Measurements from ENCODE around the gene UBE2O.
"Not testable (repeated sequence)": the region's sequence is repeated elsewhere in the genome, so short reads cannot be mapped to it uniquely, and the experiment has no call there.

Gene UBE2O

GRCh38 chr17:76363107-76363842, 89.7 kb downstream of the UBE2O start:
- Histone ChIP-seq H3K4me2 (peak overlapping the region in 1 of 11 experiments; percentile 6; a peak in 1 of 22 replicates), H4K20me1 (no peaks in the 10 kb centered on the region), H3K9me3 (replicated peaks in 1 of 11) (no peaks in the 10 kb centered on the region), H3K27ac (no peak overlapping the region), H3K9ac (no peak overlapping the region), H3K4me3 (no peak overlapping the region), H3K4me1 (peaks cover 0 to 6% (median 2%) of the 10 kb centered on the region in 10 experiments; a peak in 17 of 20 replicates), H3K36me3 (no peaks in the 10 kb centered on the region), H3K27me3 (no peaks in the 10 kb centered on the region)
- TF ChIP-seq Cebpa-rat (IDR thresholded peaks at IDR 0.05): no peak

DNA sequence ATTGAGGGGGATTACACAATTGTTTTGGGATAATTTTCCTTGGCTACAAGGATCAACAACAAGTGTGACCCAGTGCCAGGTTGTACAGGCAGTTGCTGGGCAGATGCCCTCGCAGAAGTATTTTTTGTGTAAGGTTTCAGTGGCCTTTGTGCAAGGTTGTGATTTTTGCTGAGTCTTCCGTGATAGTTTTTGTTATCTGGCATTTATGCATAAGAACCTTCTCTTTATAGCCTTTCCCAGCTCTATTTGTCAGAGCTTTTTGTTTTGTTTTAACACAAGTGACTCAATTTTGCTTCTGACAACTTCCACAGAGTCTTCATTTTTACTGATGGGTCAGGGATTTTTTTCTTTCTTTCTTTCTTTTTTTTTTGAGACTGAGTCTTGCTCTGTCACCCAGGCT, 92.5 kb downstream of the UBE2O start:
- no peak overlapping the region for H3K27ac ChIP-seq
- no peaks in the 10 kb centered on the region for H3K9me3 ChIP-seq (replicated peaks in 1 of 11)
- TF ChIP-seq Cebpa-rat (IDR thresholded peaks at IDR 0.05): no peak
- no peaks in the 10 kb centered on the region for H3K36me3 ChIP-seq
- no peak overlapping the region for H3K4me3 ChIP-seq
- no peak overlapping the region for H3K4me2 ChIP-seq
- H3K9ac ChIP-seq: no peak overlapping the region
- H3K4me1 ChIP-seq: peaks cover 0 to 6% (median 0%) of the 10 kb centered on the region in 10 experiments; a peak in 1 of 20 replicates
- no peaks in the 10 kb centered on the region for H4K20me1 ChIP-seq
- H3K27me3 ChIP-seq: no peaks in the 10 kb centered on the region

DNA sequence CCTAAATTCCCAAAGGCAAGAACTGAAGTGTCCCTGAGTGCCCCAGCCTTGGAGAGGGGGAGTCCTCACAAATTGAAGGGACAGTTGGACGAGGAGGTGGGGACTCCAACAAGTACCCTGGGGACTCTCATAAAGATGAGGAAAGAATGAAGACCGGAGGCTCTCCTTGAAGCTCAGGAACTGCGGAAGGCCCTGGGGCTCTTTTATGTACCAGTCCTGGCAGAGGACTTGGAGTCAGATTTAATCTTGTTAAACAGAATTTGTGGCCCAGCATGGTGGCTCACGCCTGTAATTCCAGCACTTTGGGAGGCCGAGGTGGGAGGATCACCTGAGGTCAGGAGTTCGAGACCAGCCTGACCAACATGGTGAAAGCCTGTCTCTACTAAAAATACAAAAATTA, 93.2 kb downstream of the UBE2O start:
- not testable (repeated sequence) for H4K20me1 ChIP-seq; H3K36me3 ChIP-seq; H3K4me2 ChIP-seq; H3K4me3 ChIP-seq; H3K27ac ChIP-seq; H3K27me3 ChIP-seq; H3K9me3 ChIP-seq (replicated peaks in 1 of 11); H3K9ac ChIP-seq
- H3K4me1 ChIP-seq: peaks cover 3 to 12% (median 5%) of the 10 kb centered on the region in 10 experiments

DNA sequence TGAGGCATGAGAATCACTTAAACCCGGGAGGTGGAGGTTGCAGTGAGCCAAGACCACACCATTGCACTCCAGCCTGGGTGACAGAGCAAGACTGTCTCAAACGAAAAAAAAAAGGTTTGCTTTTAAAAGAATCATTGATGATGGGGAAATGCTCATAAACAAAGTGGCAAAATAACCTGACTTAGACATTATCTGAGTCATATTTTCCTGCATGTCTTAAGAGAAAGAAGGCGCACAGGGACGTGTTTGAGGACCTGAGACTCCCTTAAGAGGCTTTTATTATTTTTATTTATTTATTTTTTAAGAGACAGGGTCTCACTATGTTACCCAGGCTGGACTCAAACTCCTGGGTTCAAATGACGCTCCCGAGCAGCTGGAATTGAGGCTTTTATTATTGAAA, 93.6 kb downstream of the UBE2O start:
- no peak overlapping the region for H3K27ac ChIP-seq
- no peak for TF ChIP-seq Cebpa-rat (IDR thresholded peaks at IDR 0.05)
- no peaks in the 10 kb centered on the region for H3K27me3 ChIP-seq
- H3K4me3 ChIP-seq: no peak overlapping the region
- H3K9ac ChIP-seq: no peak overlapping the region
- no peaks in the 10 kb centered on the region for H4K20me1 ChIP-seq
- peaks cover 7 to 16% (median 9%) of the 10 kb centered on the region in 10 experiments for H3K4me1 ChIP-seq
- H3K9me3 ChIP-seq (replicated peaks in 1 of 11): no peaks in the 10 kb centered on the region
- no peaks in the 10 kb centered on the region for H3K36me3 ChIP-seq
- no peak overlapping the region for H3K4me2 ChIP-seq

- no peak overlapping the region for H3K9ac ChIP-seq
- TF ChIP-seq Cebpa-rat (IDR thresholded peaks at IDR 0.05): no peak
- H3K36me3 ChIP-seq: no peaks in the 10 kb centered on the region
- no peak overlapping the region for H3K4me3 ChIP-seq
- H4K20me1 ChIP-seq: peaks cover 0 to 5% (median 0%) of the 10 kb centered on the region in 11 experiments; a peak in 3 of 22 replicates
- no peaks in the 10 kb centered on the region for H3K9me3 ChIP-seq (replicated peaks in 1 of 11)
- H3K4me1 ChIP-seq: peaks cover 10 to 16% (median 14%) of the 10 kb centered on the region in 10 experiments
- no peaks in the 10 kb centered on the region for H3K27me3 ChIP-seq
- no peak overlapping the region for H3K27ac ChIP-seq
- no peak overlapping the region for H3K4me2 ChIP-seq
Observed at GRCh38 chr17:76357597-76358158, 95.3 kb downstream of the UBE2O start.

- Histone ChIP-seq H3K9ac (no peak overlapping the region), H3K4me1 (peaks cover 16 to 22% (median 20%) of the 10 kb centered on the region in 10 experiments), H3K4me2 (no peak overlapping the region), H3K27ac (no peak overlapping the region), H3K36me3 (no peaks in the 10 kb centered on the region), H3K9me3 (replicated peaks in 1 of 11) (no peaks in the 10 kb centered on the region), H3K4me3 (no peak overlapping the region), H3K27me3 (no peaks in the 10 kb centered on the region), H4K20me1 (peaks cover 0 to 8% (median 0%) of the 10 kb centered on the region in 11 experiments; a peak in 4 of 22 replicates)
- TF ChIP-seq Cebpa-rat (IDR thresholded peaks at IDR 0.05): no peak
Observed at GRCh38 chr17:76356803-76357456, 96.0 kb downstream of the UBE2O start.

- no peak for TF ChIP-seq Cebpa-rat (IDR thresholded peaks at IDR 0.05)
- Histone ChIP-seq H3K27ac (peak overlapping the region in 1 of 11 experiments; percentile 96; a peak in 2 of 22 replicates), H3K9me3 (replicated peaks in 1 of 11) (no peaks in the 10 kb centered on the region), H3K4me1 (peaks cover 20 to 29% (median 24%) of the 10 kb centered on the region in 10 experiments), H3K4me3 (peak overlapping the region; percentile 77 to 96 (median 88); a peak in 15 of 20 replicates), H4K20me1 (peaks cover 0 to 8% (median 0%) of the 10 kb centered on the region in 11 experiments; a peak in 5 of 22 replicates), H3K27me3 (no peaks in the 10 kb centered on the region), H3K4me2 (peak overlapping the region; percentile 92 to 99 (median 97)), H3K9ac (peak overlapping the region; percentile 94 to 98 (median 97); a peak in 16 of 22 replicates), H3K36me3 (0 out of 22 replicates have a peak, but pooled peaks cover 0 to under 1% (median 0%) of the 10 kb centered on the region in 11 experiments)
Observed at GRCh38 chr17:76354747-76355310, 98.1 kb downstream of the UBE2O start.

GRCh38 chr17:76354317-76354729, 98.6 kb downstream of the UBE2O start:
- peak overlapping the region; percentile 77 to 96 (median 88) for H3K4me3 ChIP-seq
- peak overlapping the region; percentile 96 to 99 (median 98) for H3K27ac ChIP-seq
- no peaks in the 10 kb centered on the region for H3K27me3 ChIP-seq
- H3K9me3 ChIP-seq (replicated peaks in 1 of 11): no peaks in the 10 kb centered on the region
- H3K4me1 ChIP-seq: peaks cover 20 to 29% (median 24%) of the 10 kb centered on the region in 10 experiments
- 0 out of 22 replicates have a peak, but pooled peaks cover 0 to 5% (median 0%) of the 10 kb centered on the region in 11 experiments for H3K36me3 ChIP-seq
- H3K4me2 ChIP-seq: peak overlapping the region; percentile 92 to 99 (median 97)
- peak overlapping the region; percentile 94 to 98 (median 97) for H3K9ac ChIP-seq
- no peak for TF ChIP-seq Cebpa-rat (IDR thresholded peaks at IDR 0.05)
- H4K20me1 ChIP-seq: peaks cover 0 to 8% (median 0%) of the 10 kb centered on the region in 11 experiments; a peak in 5 of 22 replicates

Measured in BLaER1 treated with 17β-estradiol and CSF1 and Interleukin-3, amounts not matched to agents 10 nM and 100 nM (cell line).